ENCODE results near the gene LRP1B. TPM values are rescaled to one million over a fixed set of nuclear protein-coding genes. Genes with fewer than 3 reads are reported as not detected.
"Not testable (repeated sequence)": the region's sequence is repeated elsewhere in the genome, so short reads cannot be mapped to it uniquely, and the experiment has no call there.

Gene LRP1B
- polyA plus RNA-seq, 5 donors = 0.54 to 1.8 (median 0.81) TPM

DNA sequence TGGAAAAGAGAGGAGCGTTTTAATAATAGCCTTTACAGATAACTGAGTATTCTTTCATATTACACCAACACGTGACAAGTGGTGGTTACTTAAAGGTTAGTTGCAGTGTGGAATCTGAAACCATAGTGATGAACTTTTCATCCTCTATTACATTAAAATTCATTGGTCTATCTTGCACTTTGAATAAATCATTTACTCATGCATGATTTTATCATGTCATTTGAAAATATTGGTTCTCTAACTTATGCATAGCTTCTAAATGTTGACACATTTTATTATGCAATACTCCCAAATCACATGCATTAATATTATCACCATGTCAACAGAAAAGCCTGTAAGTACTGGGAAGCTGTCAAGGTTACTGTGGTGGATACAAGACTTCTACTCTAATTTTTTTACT lies 1432.2 kb downstream of the LRP1B start:
- DNase-seq = no peak

DNA sequence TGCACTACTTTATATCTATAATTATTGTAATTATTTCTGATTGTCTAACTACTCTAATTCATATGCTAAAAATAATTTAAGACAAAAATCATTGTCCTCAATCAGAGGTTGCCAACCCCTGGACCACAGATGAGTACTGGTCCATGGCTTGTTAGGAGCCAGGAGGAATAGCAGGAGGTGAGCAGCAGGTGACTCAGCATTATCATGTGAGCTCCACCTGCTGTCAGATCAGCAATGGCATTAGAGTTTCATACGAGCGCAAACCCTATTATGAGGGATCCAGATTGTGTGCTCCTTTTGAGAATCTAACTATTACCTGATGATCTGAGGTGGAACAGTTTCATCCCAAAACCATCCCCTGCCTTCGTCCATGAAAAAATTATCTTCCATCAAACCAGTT lies 1434.4 kb downstream of the LRP1B start:
- no peak for DNase-seq

GRCh38 chr2:140695155-140695554 lies 1435.7 kb downstream of the LRP1B start:
- no peak for DNase-seq

DNA sequence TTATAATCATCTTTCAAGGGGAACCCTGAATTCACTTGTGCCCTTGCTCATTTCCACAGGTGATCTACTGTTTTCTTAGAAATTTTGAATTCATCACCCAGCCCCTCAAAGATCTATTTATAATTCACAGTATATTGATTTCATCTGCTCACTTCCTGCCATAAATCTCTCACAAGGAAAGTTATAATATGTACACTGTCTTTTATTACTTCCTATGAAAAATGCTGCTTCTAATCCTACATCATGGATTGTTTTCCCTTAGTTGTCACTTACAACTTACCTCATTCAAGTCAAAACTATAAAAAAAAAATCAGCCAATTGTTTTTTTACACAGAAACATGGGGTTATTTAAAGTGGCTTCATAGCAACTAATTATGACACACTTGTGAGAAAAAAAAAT lies 1443.0 kb downstream of the LRP1B start:
- DNase-seq = no peak

DNA sequence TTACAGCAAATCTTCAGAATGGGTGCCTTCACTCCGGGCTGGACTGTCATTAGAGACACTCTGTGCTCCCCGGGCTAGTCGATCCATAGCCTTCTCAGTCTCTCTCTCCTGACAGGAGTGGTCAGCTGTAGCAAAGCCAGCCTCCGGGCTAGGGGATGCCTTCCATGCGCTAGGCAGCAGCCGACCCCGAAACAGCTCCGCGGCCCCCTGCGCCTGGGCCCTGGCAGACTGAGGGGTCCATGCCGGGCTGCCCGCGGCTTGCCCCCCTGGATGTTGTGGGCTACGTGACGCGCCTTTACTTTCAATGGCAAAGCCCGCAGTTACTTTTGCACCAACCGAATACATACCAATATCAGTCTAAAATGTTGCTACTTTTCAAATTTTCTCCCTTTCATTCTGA lies 1447.2 kb downstream of the LRP1B start:
- no peak for DNase-seq

GRCh38 chr2:140680862-140681261 lies 1450.0 kb downstream of the LRP1B start:
- no peak for DNase-seq

GRCh38 chr2:140679752-140680151 lies 1451.1 kb downstream of the LRP1B start:
- no peak for DNase-seq

GRCh38 chr2:140669911-140670310 lies 1460.9 kb downstream of the LRP1B start:
- no peak for DNase-seq

DNA sequence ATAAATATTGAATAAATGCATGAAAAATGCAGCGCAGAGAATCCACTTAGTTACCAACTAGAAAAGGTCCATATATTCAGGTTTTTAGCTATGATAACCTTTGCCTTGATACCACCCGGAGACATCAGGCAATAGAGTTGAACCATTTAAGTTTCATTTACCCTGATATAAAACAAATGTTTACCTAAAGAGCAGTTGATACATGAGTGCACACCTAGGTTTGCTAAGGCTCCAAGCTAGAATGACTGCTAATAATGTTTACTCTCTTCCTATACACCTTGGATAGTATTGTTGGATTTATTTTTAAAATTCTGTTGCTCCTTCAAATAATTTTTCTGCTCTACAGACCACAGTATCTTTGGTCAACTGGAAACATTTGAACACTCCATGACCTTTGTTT lies 1463.6 kb downstream of the LRP1B start:
- DNase-seq = no peak

GRCh38 chr2:140662504-140662903 lies 1468.3 kb downstream of the LRP1B start:
- no peak for DNase-seq

GRCh38 chr2:140658760-140659692 lies 1471.8 kb downstream of the LRP1B start:
- DNase-seq = no peak

GRCh38 chr2:140657657-140658056 lies 1473.2 kb downstream of the LRP1B start:
- DNase-seq = no peak

DNA sequence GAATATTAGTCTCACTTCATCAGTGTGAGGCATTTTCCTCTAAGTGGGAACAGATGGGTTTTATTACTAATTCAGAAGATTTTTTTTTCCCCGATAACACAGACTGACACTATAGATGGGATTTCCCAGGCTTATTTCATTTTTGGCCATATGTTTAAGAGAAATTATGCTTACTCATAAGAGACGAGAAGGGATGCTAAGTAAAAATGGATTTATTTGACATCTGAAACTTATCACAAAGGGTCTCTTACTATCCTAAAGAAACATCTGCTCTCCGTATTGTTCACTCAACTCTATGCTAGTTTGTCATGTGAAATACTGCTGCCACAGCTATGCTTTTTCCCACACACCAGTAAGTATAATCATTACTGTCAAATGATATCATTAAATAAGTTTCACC lies 1476.3 kb downstream of the LRP1B start:
- DNase-seq = peak; percentile 68 to 69

DNA sequence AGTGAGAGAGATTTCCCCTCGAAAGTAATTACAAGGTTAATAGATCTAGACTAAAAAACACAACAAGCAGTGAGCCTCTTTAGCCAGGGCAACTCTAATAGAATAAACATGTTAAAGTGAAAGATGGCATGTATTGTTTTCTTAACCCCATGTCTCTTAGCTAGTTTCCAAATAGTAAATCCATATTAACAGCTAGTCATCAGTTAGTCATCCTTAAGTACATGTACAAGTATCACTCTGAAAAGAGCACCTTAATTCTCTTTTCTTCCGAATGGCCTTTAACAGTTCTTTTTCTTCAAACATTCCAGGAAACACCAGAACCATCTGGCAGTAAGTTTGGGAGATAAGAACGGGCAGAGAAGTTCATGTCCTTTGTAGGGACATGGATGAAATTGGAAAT lies 1480.0 kb downstream of the LRP1B start:
- DNase-seq = no peak

DNA sequence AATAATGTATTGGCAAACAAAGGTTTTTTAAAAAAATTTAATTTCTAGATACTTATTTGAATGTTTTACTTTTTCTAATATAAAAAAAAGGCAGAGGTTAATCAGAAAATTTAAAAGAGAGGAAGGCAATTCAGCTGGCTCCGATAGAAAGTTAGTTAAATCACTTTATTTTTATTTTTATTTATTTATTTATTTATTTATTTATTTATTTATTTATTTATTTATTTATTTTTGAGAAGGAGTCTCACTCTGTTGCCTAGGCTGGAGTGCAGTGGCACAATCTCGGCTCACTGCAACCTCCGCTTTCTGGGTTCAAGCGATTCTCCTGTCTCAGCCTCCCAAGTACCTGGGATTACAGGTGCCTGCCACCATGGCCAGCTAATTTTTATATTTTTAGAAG lies 1480.7 kb downstream of the LRP1B start:
- DNase-seq = not testable (repeated sequence)

DNA sequence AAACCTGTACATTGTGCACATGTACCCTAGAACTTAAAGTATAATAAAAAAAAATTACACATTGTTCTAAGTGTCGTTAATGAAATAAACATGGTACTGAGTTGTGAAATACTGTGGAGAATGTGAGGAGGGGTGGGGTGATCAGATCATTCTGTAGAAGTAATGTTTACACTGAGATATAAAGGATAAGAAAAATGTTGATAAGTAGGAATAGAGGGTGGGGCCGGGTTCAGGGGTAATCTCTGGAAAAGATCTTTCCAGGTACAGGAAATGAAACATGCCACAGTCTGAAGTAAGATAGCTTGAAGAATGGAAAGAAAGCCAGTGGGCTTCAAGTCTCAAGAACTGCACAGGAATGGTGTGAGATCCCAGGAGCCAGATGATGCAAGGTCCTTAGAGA lies 1482.4 kb downstream of the LRP1B start:
- DNase-seq = no peak

GRCh38 chr2:140643761-140644187 lies 1487.0 kb downstream of the LRP1B start:
- DNase-seq = peak in 1 of 2 donors; percentile 36

GRCh38 chr2:140641163-140641562 lies 1489.7 kb downstream of the LRP1B start:
- no peak for DNase-seq

GRCh38 chr2:140639628-140640027 lies 1491.2 kb downstream of the LRP1B start:
- DNase-seq = peak in 1 of 2 donors; percentile 26

GRCh38 chr2:140630557-140630956 lies 1500.3 kb downstream of the LRP1B start:
- no peak for DNase-seq

- DNase-seq = no peak
Observed at GRCh38 chr2:140627885-140628284, 1502.9 kb downstream of the LRP1B start.

GRCh38 chr2:140627136-140627535 lies 1503.7 kb downstream of the LRP1B start:
- DNase-seq = no peak

DNA sequence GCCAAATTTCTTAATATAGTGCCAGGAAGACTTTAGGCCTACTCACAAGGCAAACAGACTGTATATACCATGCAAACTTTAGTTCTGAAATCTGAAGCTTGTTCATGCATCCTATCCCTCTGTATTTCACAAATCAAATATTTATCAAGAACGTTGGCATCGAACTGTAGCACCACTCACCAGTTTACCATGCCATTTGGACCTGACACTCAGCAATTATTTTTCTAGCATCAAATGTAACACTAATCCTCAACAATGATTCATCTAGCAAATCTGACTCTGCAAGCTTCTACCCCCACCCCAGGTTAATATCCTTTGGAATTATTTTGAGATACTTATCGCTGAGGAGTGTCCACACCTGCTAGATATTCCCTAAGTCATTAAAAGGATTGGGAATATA lies 1506.6 kb downstream of the LRP1B start:
- DNase-seq = no peak

All from right lung (tissue), 5 donors.